H1 (cell line): ENCODE data around the gene MAD2L1BP. TPM values are rescaled to one million over a fixed set of nuclear protein-coding genes. Genes with fewer than 3 reads are reported as not detected.

Source experiments
- PHF8 ChIP-seq: fragments of 200-600 bp; sonication (generic); conservative IDR thresholded peaks from 2 replicates; pipeline ENCODE4 v1.7.1; 2012; ENCODE audit warnings: low read depth, mild to moderate bottlenecking, inconsistent platforms, low read length, moderate library complexity
- polyA plus RNA-seq, 7 experiments: library from polyadenylated mRNA; depleted of rRNA in 3 of 7; stranded (reverse) in 5 of 7; unstranded in 2 of 7; fragments of >200 nt in 5 of 7; fragments of 200-250 nt in 2 of 7; gene quantifications; 1 replicate in 5 of 7; 2 replicates in 1 of 7; 4 replicates in 1 of 7; pipeline versions ENCODE4 v1.2.1 to v1.2.3, GENCODE V29; 2011 to 2013; ENCODE audit warnings: missing spikeins in 2 of 7, mixed read lengths in 2 of 7
- total RNA-seq: library from RNA; stranded (reverse); fragmentation: NEBNext Ultra II Directional; extraction: Animal tissue kit (Norgen Biotek cat#: 25700); gene quantifications from 2 replicates; pipeline ENCODE4 v1.2.1, GENCODE V29; 2021

Gene MAD2L1BP
- total and polyA plus RNA-seq, 2 of the 8 experiments (the other 6 are each of a cell fraction or from before 2014, with no cell fraction given): 35.5 to 70.0 TPM

DNA sequence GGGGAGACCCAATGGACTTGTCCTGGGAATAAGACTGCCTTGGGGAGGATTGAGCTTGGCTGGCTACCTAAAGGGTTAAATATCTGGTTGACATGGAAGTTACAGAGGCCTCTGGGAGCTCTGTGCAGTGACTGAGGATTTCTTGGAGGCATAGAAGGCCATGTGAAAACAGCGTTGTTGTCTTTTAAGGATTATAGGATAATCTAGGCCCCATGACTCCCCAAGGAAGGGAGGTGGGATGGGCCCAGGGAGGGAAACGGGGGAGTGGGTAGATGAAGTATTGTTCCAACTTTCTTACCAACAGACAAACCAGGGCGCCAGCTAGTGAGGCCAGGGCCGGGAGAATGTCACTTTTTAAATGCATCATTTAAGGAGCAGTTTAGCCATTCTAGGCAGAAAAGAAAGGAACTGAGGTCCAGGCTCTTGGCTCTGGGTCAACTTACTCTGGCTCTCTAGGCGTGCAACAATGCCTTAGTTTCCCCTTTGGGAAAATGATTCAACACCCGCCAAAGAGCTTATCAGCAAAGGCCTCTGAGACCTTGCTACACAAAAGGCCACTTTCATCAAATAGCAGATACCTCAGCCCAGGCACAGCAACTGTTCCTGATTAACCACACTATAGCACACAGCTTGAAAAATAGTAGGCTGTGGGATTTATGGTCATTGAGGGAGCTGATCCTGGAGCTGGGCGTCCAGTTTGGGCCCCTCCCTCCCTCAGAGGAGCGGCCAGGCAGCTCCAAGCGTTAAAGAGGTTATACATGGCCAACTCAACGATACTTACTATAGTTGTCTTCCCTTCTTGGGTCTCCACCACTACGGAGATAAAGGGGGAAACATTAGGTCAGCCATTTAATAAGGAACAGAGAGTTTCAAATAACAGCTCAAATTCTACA is 44.9 kb downstream of the MAD2L1BP start (continued):
- no peak for TF ChIP-seq PHF8
